Mesothelial cell of epicardium (in vitro differentiated cells): Measurements from ENCODE around the gene TM9SF2. TPM values are rescaled to one million over a fixed set of nuclear protein-coding genes. Genes with fewer than 3 reads are reported as not detected.
"Not testable (repeated sequence)": the region's sequence is repeated elsewhere in the genome, so short reads cannot be mapped to it uniquely, and the experiment has no call there.

Source experiments
- DNase-seq, 2 experiments: peaks; one replicate each; pipeline ENCODE4 v3.0.0; 2021; ENCODE audit warnings: low spot score in 2 of 2; ENCODE audit not compliant: unreplicated experiment in 2 of 2
- H3K27ac Mint-ChIP-seq: 2 replicates; pipeline ENCODE4 v1.8.0; 2021; ENCODE audit warnings: mixed read lengths
- H3K27me3 Mint-ChIP-seq: 2 replicates; pipeline ENCODE4 v1.8.0; 2021; ENCODE audit warnings: low read depth, mixed read lengths
- H3K36me3 Mint-ChIP-seq: 2 replicates; pipeline ENCODE4 v1.8.0; 2021; ENCODE audit warnings: mixed read lengths
- H3K4me1 Mint-ChIP-seq: 2 replicates; pipeline ENCODE4 v1.8.0; 2021; ENCODE audit warnings: mixed read lengths
- H3K4me3 Mint-ChIP-seq: 2 replicates; pipeline ENCODE4 v1.8.0; 2021; ENCODE audit warnings: mild to moderate bottlenecking, moderate library complexity, mixed read lengths
- H3K9me3 Mint-ChIP-seq: 2 replicates; pipeline ENCODE4 v1.8.0; 2021; ENCODE audit warnings: mixed read lengths
- total RNA-seq: library from RNA; stranded (reverse); gene quantifications from 3 replicates; pipeline ENCODE4 v1.2.1, GENCODE V29; 2021
- TF ChIP-seq, protein P1 (sequence below): fragments of 200-600 bp; sonication (generic); IDR thresholded peaks from one replicate; pipeline ENCODE4 v1.5.0; 2021; ENCODE audit warnings: antibody characterized with exemption; ENCODE audit not compliant: unreplicated experiment

Gene TM9SF2, protein sequence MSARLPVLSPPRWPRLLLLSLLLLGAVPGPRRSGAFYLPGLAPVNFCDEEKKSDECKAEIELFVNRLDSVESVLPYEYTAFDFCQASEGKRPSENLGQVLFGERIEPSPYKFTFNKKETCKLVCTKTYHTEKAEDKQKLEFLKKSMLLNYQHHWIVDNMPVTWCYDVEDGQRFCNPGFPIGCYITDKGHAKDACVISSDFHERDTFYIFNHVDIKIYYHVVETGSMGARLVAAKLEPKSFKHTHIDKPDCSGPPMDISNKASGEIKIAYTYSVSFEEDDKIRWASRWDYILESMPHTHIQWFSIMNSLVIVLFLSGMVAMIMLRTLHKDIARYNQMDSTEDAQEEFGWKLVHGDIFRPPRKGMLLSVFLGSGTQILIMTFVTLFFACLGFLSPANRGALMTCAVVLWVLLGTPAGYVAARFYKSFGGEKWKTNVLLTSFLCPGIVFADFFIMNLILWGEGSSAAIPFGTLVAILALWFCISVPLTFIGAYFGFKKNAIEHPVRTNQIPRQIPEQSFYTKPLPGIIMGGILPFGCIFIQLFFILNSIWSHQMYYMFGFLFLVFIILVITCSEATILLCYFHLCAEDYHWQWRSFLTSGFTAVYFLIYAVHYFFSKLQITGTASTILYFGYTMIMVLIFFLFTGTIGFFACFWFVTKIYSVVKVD
- 105 to 107 TPM (median 106 TPM) in 3 replicates for total RNA-seq

DNA sequence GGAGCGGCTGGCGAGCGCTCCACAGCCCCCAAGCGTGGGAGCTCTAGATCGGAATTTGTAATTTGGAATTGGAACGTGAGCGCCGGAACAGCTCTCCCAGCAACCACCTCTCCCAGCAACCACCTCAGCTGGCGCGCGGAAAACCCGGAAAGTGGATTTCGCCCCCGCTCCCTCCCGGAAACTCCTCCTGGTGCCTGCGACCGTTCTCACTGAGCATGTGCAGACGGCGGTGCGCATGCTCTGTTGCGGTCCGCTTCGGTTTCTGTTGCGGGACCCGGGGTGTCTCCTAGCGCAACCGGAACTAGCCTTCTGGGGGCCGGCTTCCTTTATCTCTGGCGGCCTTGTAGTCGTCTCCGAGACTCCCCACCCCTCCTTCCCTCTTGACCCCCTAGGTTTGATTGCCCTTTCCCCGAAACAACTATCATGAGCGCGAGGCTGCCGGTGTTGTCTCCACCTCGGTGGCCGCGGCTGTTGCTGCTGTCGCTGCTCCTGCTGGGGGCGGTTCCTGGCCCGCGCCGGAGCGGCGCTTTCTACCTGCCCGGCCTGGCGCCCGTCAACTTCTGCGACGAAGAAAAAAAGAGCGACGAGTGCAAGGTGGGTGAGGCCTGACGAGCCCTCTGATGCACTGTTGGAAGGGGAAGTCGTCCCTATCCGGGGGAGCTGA lies at the start of gene TM9SF2:
Gene TM9SF2, plus strand, starts transcription at position 289 of the 664 bp plus-strand sequence. Its CDS starts 135 bp downstream, at position 424.
- H3K36me3 Mint-ChIP-seq = no peaks in the 10 kb centered on the region
- peak within 1 kb of the TSS; percentile 93 for H3K4me3 Mint-ChIP-seq
- peak; percentile 95 to 100 for DNase-seq
- peaks cover 46% of the 10 kb centered on the region for H3K4me1 Mint-ChIP-seq
- H3K9me3 Mint-ChIP-seq = peaks cover 3% of the 10 kb centered on the region
- peak within 1 kb of the TSS; percentile 99 for H3K27ac Mint-ChIP-seq
- TF ChIP-seq, protein P1, sequence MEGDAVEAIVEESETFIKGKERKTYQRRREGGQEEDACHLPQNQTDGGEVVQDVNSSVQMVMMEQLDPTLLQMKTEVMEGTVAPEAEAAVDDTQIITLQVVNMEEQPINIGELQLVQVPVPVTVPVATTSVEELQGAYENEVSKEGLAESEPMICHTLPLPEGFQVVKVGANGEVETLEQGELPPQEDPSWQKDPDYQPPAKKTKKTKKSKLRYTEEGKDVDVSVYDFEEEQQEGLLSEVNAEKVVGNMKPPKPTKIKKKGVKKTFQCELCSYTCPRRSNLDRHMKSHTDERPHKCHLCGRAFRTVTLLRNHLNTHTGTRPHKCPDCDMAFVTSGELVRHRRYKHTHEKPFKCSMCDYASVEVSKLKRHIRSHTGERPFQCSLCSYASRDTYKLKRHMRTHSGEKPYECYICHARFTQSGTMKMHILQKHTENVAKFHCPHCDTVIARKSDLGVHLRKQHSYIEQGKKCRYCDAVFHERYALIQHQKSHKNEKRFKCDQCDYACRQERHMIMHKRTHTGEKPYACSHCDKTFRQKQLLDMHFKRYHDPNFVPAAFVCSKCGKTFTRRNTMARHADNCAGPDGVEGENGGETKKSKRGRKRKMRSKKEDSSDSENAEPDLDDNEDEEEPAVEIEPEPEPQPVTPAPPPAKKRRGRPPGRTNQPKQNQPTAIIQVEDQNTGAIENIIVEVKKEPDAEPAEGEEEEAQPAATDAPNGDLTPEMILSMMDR = no peak
- H3K27me3 Mint-ChIP-seq = no peaks in the 10 kb centered on the region

DNA sequence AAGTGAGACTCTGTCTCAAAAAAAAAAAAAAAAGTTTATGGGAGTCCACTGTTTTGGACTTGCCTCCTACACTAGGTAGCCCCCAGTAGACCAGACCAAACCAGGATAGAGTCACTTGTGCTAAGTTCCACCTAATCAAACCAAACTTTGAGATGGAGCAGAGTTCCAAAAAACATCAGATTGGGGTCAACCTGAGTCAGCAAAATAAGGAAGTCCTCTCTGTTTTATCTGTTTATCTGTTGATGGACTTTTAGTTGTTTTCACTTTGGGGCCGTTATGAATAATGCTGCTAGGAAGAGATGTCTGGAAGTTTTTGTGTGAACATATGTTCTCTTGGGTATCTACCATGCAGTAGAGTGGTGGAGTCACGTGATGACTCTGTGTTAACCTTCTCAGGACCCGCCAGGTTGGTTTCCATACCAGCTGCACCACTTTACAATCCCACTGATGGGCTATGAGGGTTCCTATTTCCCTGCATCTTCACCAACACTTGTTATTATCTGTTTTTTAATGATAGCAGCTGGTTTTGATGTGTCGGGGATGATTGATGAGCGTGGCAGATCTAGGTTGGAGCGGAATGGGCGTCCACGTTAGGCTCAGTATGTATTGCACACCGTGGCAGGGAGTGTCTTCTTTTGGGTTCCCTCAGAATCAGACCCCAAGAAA lies 46.6 kb upstream of the TM9SF2 start:
- peaks cover 3% of the 10 kb centered on the region for H3K36me3 Mint-ChIP-seq
- DNase-seq = no peak
- peaks cover 6% of the 10 kb centered on the region for H3K9me3 Mint-ChIP-seq
- TF ChIP-seq, protein P1 = no peak
- no peak overlapping the region for H3K27ac Mint-ChIP-seq
- H3K27me3 Mint-ChIP-seq = no peaks in the 10 kb centered on the region
- H3K4me1 Mint-ChIP-seq = peaks cover 24% of the 10 kb centered on the region
- H3K4me3 Mint-ChIP-seq = no peak overlapping the region

DNA sequence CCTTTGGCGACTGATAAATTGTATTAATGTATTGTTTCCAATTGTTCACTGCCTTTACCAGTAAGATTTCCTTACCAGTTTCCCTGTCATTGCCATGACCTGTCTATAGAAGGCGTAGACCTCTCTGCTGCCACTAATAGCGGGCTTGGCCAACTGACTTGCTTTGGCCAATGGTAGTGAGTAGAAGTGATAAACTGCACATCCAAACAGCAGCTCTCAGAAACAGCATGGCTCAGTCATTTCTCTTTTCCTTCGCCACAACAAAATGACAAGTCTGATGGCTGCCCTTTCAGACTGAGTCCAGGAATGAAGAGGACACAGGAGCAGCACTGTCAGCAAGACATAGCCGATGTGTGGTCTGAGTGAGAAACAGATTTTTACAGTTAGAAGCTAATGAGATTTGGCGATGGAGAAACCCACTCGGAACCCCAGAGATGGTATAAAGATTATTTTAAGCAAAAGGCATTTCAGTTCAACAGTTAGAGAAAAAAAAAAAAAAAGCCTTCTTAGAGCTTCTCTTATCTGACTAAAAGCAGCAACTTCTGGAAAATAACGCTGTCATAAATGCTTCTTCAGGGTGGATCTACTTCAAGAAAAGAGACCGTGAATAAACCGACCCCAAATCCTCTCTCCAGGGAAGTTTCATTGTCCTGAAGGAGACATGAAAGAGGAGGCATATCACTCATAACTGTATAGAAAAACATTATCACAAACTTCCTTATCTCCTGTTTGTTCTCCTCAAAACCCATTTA lies 42.0 kb upstream of the TM9SF2 start:
- Mint-ChIP-seq H3K27me3 (no peaks in the 10 kb centered on the region), H3K4me3 (no peak overlapping the region), H3K4me1 (peaks cover 14% of the 10 kb centered on the region), H3K36me3 (peaks cover 3% of the 10 kb centered on the region), H3K27ac (no peak overlapping the region), H3K9me3 (peaks cover 6% of the 10 kb centered on the region)
- DNase-seq = no peak
- TF ChIP-seq, protein P1 = no peak

DNA sequence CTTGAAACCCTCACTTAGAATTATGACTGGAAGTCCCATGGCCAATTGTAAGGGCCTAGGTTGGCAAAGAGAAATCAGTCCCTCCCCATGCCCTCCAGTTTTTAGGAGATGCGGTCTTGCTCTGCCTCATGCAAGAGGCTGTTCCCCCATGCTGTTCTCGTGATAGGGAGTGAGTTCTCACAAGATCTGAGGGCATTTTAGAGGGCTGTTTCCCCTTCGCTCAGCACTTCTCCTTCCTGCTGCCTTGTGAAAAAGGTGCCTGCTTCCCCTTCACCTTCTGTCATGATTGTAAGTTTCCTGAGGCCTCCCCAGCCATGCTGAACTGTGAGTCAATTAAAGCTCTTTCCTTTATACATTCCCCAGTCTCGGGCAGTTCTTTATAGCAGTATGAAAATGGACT lies 40.5 kb upstream of the TM9SF2 start:
- H3K4me1 Mint-ChIP-seq = peaks cover 21% of the 10 kb centered on the region
- not testable (repeated sequence) for H3K36me3 Mint-ChIP-seq, DNase-seq, H3K9me3 Mint-ChIP-seq, H3K4me3 Mint-ChIP-seq, H3K27ac Mint-ChIP-seq, H3K27me3 Mint-ChIP-seq

DNA sequence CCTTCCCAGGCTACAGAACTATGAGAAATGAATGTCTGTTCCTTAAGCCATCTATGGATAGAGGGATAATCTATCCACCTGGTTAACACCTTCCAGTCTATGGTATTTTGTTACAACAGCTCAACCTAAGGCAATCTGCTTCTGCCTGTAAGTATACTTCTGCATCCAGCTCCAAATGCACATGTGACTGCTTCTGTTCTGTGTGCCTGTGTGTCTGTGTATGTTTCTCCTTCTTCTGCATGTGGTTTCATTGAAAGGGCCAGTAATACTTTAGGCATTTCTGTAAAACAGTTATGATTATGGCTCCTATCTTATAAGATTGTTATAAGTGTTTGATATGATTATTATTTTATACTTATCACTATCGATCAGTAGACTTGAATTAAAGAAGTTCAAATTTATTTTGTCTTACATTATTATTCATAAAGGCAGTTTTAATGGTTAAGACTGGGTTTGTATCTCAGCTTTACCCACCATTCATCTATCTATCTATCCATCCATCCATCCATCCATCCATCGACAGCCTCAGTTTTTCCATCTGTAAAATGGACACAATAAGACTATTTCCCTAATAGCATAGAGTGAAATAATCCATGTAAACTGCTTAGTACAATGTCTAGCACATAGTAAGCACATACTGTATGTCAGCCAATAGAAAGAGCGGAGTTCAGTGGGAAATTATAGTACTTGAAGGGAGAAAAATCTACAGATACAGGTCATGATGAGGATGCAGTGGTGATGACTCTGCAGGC lies 37.5 kb upstream of the TM9SF2 start:
- Mint-ChIP-seq H3K9me3 (peaks cover under 1% of the 10 kb centered on the region), H3K27me3 (no peaks in the 10 kb centered on the region), H3K4me1 (peaks cover 19% of the 10 kb centered on the region), H3K27ac (no peak overlapping the region), H3K36me3 (no peaks in the 10 kb centered on the region), H3K4me3 (no peak overlapping the region)
- TF ChIP-seq, protein P1 = no peak
- DNase-seq = no peak
